ENCODE data around the gene SBNO2.
"Not testable (repeated sequence)": the region's sequence is repeated elsewhere in the genome, so short reads cannot be mapped to it uniquely, and the experiment has no call there.

SBNO2 gene

GRCh38 chr19:1214299-1214861, 40.3 kb upstream of the SBNO2 start:
- DNase-seq (ENCODE audit: low spot score) = no peak
- in situ Hi-C loops (cut with MboI; ENCODE audit: low sequenced_read_pairs, unreplicated experiment) = no loop called here
- TF ChIP-seq CTCF (IDR thresholded peaks at IDR 0.05; ENCODE audit: borderline replicate concordance, control extremely low read depth, extremely low read depth, insufficient read depth, missing control alignments) = no peak

- no peak for TF ChIP-seq CTCF (IDR thresholded peaks at IDR 0.05; ENCODE audit: borderline replicate concordance, control extremely low read depth, extremely low read depth, insufficient read depth, missing control alignments)
- in situ Hi-C loops (cut with MboI; ENCODE audit: low sequenced_read_pairs, unreplicated experiment) = no loop called here
- peak; percentile 77 for DNase-seq (ENCODE audit: low spot score)
These were observed 39.6 kb upstream of the SBNO2 start for GRCh38 chr19:1213391-1214286.

- no peak for DNase-seq (ENCODE audit: low spot score)
- in situ Hi-C loops (cut with MboI; ENCODE audit: low sequenced_read_pairs, unreplicated experiment) = no loop called here
- no peak for TF ChIP-seq CTCF (IDR thresholded peaks at IDR 0.05; ENCODE audit: borderline replicate concordance, control extremely low read depth, extremely low read depth, insufficient read depth, missing control alignments)
These were observed 37.6 kb upstream of the SBNO2 start for GRCh38 chr19:1211494-1212234.

GRCh38 chr19:1210227-1210538, 36.1 kb upstream of the SBNO2 start:
- no peak for TF ChIP-seq CTCF (IDR thresholded peaks at IDR 0.05; ENCODE audit: borderline replicate concordance, control extremely low read depth, extremely low read depth, insufficient read depth, missing control alignments)
- in situ Hi-C loops (cut with MboI; ENCODE audit: low sequenced_read_pairs, unreplicated experiment) = no loop called here
- DNase-seq (ENCODE audit: low spot score) = no peak

- DNase-seq (ENCODE audit: low spot score); in situ Hi-C loops (cut with MboI; ENCODE audit: low sequenced_read_pairs, unreplicated experiment): not testable (repeated sequence)
These were observed 34.8 kb upstream of the SBNO2 start for GRCh38 chr19:1208830-1209229.

GRCh38 chr19:1206864-1207450, 32.9 kb upstream of the SBNO2 start:
- no peak for DNase-seq (ENCODE audit: low spot score)
- TF ChIP-seq CTCF (IDR thresholded peaks at IDR 0.05; ENCODE audit: borderline replicate concordance, control extremely low read depth, extremely low read depth, insufficient read depth, missing control alignments) = no peak
- in situ Hi-C loops (cut with MboI; ENCODE audit: low sequenced_read_pairs, unreplicated experiment) = no loop called here
